HG03432 (cell line): ENCODE data around the gene BSN.
"Not testable (repeated sequence)": the region's sequence is repeated elsewhere in the genome, so short reads cannot be mapped to it uniquely, and the experiment has no call there.

Experiments
- ATAC-seq: cut with Tn5 transposase; IDR thresholded peaks from one replicate; pipeline ENCODE4 v1.9.1; 2021; ENCODE audit warnings: mild to moderate bottlenecking, moderate library complexity; ENCODE audit not compliant: unreplicated experiment

BSN gene

DNA sequence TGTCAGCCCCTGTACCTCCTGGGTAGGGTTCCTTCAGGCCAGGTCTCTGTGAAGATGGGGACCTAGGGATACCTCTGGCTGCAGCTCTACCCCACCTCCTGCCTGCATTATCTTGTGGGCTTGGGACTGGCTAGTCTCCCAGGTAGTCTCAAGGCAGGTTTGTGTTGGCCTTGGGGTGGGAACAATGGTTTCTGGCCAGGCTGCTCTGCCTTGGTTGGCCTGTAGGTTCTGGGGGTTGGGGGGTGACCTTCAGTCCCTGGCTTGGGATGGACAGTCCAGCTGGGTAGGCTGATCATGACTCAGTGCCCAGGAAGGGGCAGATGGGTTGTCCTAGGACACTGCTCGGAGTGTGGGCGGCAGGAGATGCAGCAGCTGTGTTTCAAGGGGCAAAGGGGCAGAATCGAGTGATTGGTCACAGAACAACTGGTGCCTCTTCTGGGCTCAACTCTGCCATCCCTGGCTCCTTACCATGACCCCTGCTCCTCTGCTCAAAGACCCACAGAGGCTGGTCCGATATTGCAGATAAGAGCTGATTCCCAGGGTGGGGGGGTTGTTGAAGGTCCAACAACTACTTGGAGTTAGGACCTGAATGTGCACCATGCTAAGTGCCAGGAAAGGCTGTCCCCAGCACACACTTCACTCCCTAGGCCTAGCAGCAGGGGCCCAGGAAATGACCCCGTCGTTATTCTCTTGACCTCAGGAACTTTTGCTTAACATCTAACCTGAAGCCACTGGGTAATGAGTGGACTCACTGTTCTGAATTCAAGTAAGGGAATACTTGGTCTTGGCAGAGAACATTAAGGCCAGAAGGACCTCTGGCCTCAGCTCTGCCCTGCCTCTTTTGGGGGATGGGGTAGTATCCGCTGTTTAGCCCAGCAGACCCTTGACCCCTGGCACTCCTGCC lies 18.1 kb upstream of the BSN start:
- ATAC-seq = no peak

DNA sequence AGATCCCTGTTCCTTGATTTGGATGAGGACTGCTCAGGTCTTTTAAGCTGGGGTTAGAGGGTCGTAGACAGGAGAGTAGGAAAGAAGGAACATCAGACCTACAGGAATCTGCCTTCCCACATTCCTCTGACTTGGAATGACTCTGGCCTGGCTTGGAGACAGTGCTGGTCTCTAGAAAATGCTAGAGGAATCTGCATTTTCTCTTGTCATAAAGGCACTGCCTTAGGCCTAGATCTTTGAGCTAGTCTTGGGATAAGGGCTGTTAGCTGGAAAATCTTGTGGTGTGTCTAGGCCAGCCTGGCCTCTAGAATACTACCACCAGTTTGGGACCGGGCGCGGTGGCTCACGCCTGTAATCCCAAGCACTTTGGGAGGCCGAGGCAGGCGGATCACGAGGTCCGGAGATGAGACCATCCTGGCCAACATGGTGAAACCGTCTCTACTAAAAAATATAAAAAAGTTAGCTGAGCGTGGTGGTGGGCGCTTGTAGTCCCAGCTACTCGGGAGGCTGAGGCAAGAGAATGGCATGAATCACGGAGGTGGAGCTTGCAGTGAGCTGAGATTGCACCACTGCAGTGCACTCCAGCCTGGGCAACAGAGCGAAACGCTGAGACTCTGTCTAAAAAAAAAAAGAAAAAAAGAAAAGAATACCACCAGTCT lies 17.3 kb upstream of the BSN start:
- no peak for ATAC-seq

DNA sequence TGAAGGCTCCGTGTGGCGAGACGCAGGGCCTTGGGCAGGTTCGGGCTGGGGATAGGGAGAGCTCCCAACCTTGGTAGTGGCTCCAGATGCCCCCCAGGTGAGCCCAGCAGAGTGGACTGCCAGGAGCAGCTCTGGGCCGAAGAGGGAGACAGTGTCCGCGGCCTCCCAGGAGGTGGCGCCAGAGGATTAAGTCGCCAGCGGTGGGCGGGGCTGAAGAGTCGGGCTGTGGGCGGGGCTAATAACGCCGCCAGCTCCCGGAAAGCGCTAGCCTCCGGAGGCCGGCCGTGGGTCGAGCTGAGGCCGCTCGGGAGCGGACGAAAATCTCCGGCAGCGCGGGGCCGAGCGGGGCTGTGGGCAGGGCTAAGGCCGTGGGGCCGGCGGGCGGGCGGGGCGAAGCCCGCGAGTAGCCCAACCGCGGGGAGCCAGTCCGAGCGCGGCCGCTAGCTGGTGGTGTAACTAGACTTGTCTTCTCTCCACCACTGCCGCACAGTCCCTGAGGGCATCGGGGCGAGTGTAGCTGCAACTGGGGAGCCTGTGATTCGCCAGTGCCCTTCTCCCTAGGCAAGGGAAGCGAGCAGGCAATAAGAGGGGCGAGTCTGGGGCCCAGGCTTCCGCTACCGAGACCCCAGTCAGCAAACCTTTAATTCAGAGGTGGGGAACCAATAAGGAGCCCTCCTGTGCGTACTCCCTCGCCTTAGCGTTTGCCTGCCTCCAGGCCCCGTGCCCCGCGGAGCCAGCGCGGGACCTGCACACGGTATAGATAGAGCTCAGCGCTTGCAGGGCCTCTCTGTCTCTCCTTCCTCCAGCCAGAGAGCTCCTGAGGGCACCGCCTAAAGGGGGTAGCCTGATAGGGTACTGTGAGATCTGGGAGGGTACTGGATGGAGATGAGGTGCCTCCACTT lies 14.4 kb upstream of the BSN start:
- ATAC-seq = peak; percentile 94

DNA sequence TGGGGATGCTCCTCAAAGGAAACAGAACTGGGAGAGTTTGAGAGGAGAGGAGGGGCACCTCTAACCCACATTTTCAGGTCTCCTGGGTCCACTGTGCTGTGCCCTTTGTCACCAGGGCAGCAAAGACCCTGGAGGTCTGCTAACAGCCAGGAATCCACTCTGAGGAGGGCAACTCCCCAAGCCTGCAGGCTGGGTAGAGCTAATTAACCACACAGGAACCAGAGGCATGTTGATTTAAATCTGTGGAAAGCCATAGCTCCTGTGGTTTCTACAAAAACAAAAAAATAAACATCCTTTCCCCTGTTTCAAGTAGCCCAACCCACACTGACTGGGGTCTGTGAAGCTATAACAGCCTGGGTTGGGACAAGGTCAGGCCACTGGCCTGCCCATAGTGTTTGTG lies 2.2 kb upstream of the BSN start:
- no peak for ATAC-seq

DNA sequence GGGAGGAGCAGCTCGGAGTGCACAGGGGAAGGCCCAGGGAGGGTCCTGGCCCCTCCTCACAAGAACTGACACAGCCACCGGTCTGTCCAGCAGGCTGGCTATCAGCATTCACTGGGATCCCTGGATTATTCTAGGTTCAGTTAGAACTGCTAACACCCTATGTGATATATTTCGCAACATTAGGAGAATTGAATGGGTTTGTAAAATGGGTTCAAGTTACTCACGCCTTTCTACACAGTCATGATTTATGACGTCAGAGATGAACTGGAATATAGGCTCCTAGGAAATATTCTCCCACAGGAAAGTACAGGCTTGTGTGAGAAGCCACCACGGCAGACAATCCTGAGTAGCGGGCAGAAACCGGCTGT lies 969 bp upstream of the BSN start:
- no peak for ATAC-seq

DNA sequence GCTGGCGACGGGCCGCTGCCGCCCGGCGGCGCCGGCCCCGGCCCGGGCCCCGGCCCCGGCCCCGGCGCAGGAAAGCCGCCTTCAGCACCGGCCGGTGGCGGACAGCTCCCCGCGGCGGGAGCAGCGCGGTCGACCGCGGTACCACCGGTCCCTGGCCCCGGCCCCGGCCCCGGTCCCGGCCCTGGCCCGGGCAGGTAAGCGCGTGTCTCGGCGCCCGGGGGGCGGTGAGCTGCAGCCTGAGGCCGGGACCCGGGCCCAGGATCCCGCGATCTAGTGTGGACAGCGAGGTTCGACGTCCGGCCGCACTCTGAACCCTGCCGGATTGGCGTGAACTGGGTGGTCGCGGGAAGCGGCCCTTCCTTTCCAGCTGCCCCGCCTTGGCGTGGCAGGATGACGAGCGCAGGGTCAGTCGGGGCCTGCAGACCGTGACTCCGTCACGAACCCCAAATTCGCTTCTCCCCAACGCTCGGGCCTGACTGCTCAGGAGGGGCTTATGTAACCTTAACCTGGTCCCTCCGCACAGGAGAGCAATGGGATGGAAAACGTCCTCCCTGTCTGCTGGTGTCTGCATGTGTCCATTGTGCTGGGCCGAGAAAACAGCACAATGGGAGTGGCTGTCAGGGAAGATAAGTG lies 472 bp downstream of the BSN start:
- ATAC-seq = peak; percentile 60

DNA sequence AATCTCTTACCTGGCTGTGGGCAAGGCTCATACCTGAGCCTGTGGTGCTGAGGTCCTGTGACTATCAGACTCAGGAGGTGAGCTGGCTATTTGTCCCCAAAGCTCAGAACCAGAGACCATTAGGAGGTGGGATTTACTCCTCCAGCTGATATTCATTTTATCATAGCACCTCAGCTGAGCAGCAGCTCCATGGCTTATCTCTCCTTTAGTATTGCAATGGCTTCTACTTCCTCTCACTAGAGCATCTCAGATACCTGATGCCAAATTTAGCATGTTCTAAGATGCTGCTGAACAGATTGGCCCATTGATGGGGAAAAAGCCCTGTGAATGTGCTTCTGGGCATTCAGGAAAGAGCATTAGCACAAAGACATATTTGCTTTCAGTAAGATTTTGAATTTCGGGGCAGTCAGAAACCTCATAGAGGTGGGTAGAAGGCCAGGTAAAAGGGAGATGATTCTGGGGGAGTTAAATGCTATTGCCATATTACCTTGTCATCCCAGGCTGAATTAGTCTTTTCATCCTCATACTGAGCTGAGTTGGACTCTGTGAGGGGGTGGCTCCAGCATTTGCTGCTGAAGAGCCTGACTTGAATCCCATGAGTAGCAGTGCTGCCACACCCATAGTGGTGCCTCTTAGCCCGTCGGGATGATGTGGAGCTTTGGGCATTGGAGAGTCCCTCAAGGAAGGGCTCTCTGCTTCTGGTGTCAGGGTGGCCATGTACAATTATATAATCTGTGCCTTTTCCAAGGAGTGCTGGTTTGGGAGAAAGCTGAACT lies 2.4 kb downstream of the BSN start:
- no peak for ATAC-seq

DNA sequence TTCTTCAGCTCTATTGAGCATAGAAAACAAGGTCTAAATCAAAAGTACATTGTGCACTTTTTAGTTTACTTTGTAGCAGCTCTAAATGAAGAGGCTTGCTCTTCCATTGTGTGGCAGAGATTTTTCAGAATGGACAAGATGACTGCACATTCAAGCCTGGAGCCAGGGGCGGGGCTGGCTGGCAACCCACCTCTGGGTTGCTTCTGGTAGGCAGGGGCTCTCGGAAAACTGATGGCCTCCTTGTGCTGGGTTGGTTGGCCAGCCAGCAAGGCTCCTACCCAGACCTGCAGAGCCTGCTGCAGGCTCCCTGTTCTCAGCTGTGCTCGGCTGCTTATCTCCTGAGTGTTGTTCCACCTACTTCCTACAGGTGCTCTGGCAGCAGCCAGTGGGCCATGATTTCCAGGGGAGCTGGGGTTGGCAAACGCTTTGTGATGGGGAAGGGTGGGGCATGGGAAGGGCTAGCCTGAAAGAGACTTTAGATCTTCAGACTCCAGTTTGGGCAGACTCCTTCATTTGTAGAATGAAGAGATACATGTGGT lies 8.8 kb downstream of the BSN start:
- no peak for ATAC-seq

DNA sequence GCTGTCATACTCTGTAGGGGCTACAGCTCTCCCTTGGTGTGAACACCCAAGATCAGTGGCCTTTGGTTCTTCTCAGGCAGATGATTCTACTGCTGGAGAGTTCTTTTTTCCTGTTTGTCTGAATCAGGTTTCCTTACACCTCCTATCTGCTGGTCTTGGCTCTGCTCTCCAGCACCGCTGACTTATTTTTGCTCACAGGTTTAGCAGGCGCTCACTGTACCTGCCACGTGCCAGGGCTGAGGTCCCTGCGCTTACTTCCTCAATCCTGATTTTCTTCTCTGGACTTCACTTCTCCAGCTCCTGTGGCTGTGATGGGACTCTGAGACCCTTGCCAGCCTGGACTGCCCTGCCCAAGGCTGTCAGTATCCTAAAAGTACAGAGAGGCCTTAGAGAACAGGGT lies 9.5 kb downstream of the BSN start:
- no peak for ATAC-seq

DNA sequence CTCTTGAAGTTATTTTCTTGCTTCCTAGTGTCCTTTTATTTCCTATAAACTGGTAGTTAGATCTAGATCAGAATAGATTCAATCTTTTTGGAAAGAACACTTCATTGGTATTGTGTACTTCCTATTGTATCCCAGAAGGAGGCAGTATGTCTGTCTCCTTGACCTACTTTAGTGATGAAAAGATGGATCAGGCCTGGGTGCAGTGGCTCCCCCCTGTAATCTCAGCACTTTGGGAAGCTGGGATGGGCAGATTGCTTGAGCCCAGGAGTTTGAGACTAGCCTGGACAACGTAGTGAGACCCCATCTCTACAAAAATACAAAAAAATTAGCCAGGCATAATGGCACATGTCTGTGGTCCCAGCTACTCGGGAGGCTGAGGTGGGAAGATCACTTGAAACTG lies 12.0 kb downstream of the BSN start:
- no peak for ATAC-seq

DNA sequence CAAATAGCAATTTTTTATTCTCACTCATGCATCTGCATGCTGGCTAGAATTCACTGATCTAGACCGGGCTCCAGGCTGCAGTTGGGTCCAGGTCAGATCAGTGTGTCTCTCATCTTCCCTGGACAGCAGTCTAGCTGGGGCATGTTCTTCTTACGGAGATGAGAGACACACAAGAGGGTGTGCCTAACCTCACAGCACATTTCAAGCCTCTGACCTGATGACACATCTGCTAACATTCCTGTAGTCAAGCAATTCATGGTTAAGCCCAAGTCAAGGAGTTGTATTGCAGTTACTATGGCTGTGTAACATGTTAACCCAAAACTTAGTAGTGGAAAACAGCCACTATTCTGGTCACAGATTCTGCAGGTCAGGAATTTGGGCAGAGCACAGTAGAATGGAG lies 13.1 kb downstream of the BSN start:
- ATAC-seq = no peak

DNA sequence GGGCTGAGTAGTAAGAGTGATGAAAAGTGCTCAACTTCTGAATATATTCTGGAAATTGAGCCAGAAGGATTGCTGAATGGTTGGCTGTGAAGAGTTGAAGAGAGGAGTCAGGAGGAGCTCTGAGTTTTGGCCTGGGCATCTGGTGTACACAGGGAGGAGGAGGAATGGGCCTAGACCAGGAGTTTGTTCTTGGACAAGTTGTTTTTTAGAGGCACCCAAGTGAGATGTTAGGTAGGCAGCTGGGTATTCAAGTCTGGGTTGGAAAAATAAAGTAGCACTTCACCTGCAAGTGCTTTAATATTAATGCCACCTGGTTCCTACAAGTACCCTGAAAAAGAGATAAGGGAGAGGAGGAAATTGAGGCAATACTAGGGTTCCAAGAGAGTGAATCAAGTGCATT lies 14.7 kb downstream of the BSN start:
- no peak for ATAC-seq

DNA sequence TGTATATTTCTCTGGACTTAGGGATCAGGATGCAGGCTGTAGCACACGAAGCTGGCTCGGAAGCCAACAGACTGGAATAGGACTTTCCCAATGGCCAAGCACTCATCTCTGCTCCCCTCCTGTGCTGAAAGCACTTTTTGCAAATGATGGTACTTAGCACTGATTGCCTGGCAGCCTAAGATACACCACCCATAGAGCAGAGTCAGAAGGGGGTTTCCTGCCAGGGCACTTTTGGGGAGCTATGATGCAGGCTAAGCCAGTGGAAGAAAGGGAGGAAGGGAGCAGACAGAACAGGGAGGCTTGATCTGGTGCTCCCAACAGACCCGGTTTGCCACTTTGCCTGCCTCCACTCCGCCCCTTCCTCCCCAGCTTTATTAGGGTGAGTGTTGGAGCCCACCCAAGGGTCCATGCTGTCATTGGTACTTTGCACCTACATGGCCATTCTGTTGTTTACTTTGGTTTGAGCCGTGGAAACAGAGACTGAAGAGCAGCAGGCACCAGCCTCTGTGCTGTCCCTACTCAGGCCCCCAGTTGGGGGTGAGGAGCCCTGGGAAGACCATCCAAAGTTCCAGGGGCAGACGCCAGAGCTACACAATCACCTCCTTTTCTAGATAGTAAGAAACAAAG lies 15.9 kb downstream of the BSN start:
- ATAC-seq = no peak

DNA sequence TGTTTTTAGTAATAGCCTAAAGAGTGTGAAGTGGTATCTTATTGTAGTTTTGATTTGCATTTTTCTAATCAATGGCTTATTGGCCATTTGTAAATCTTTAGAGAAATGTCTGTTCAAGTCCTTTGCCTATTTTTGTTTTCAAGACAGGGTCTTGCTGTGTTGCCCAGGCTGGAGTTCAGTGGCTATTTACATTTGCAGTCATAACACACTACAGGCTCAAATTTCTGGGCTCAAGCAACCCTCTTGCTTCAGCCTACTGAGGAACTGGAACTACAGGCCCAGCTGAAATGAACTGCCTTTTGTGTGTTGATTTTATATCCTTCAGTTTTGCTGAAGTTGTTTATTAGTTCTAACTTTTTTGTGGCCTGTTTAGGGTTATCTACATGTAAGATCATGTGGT lies 27.9 kb downstream of the BSN start:
- ATAC-seq = no peak

DNA sequence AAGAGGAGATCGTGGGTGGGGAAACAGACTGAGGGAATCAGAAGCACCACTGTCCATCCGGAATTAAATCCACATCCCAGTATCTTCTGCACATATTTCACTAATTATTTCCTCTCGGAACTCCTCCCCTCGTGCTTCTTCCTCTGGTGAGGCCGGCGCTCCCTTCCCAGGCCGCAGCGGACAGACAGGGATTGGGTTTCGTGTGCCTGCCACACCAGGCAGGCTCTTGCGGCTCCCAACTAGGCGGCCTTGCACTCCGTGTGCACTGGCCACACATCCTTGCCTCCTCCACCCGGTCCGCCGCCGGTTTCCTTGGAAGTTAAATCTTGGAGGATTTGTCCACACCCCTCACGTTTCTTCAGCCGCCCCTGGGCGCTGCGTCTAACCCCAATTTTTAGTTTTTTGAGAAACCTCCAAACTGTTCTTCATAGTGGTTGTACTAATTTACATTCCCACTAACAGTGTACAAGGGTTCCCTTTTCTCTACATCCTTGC lies 31.0 kb downstream of the BSN start:
- not testable (repeated sequence) for ATAC-seq

DNA sequence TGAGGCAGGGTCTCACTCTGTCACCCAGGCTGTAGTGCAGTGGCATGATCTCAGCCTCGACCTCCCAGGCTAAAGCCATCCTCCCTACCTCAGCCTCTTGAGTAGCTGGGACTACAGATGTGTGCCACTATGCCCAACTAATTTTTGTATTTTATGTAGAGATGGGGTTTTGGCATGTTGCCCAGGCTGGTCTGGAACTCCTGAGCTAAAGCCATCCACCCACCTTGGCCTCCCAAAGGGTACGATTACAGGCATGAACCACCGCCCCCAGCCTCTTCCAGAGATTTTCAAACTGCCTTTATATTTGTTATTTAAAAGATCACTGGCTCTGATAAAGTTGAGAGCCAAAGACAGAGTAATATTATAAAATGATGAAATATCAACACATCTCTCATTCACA lies 37.3 kb downstream of the BSN start:
- ATAC-seq = no peak

DNA sequence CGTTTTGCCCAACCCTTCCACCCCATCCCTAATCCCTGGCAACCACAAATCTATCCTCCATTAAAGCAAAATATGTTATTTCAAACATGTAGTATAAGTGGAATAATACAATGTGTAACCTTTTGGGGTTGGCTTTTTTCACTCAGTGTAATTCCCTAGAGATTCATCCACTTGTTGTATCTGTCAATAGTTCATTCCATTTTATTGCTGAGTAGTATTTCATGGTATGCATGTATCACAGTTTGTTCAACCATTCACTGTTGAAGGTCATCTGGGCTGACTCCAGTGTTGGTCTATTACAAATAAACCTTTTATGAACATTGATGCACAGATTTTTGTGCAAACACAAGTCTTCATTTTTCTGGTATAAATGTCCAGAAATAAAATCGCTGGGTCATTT lies 38.8 kb downstream of the BSN start:
- ATAC-seq = no peak

DNA sequence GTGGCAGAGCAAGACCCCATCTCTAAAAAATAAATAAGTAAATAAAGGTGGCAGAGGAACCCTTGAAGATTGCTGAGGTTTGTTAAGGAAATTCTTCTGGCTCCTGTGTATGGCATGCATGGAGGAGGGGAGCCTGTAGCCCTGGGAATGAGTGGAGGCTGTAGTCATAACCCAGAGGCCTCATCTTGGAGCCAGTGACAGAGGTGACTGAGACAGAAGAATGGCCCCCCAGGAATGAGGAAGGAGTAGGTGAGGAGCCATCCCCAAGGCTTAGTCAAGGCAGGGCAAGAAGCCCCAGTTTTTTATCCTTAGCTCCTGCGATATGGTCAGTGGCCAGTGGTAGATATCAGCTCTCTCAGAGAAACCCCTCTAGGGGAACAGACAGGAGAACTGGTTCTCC lies 46.5 kb downstream of the BSN start:
- ATAC-seq = no peak

DNA sequence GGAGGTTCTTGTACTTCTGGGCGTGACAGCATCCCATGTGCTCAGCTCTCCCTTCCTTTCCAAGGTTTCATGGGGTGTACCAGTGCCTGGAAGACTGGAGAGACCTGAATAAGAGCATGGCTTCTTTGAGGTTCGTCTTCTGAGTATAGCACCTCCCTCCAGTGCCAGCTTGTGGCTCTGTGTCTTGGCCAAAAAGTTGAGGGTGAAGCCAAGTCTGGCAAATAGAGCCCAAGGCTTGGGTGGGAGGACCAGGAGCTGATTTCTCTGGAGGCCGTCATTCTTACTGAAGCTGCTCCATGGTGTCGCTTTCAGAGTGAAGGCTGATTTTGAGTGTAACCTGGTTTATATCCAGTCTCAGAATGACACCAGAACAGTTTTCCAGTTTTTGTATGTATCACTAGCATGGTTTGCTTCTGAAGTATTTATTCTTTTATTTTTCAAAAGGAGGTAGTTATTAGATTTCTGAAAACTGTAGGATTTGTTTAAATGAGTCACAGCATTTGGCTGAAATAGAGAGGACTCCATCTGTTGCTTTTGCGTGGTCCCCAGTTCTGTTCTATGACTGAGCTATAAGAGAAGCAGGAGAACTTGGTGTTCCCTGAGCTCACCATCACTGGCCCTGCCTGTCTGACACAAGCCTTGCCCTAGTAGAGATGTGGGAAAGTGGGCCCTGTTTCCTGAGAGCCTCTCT lies 47.2 kb downstream of the BSN start:
- no peak for ATAC-seq
